Rectal smooth muscle tissue (tissue), 1 donor: ENCODE results near the gene RNF145.
A peak's percentile ranks its signal among the peaks of the same experiment; 100 is the strongest.

Source experiments
- H3K27ac ChIP-seq: one replicate; pipeline ENCODE4 v1.7.0; 2013; ENCODE audit warnings: low read depth, low read length, inconsistent platforms
- H3K27me3 ChIP-seq: one replicate; pipeline ENCODE4 v1.7.0; 2013; ENCODE audit warnings: low read length; ENCODE audit not compliant: control insufficient read depth, insufficient read depth
- H3K36me3 ChIP-seq: one replicate; pipeline ENCODE4 v1.7.0; 2013; ENCODE audit warnings: low read length; ENCODE audit not compliant: control insufficient read depth, insufficient read depth
- H3K4me1 ChIP-seq: one replicate; pipeline ENCODE4 v1.7.0; 2013; ENCODE audit warnings: low read length; ENCODE audit not compliant: control insufficient read depth, insufficient read depth
- H3K4me3 ChIP-seq: one replicate; pipeline ENCODE4 v1.7.0; 2013; ENCODE audit warnings: low read length
- H3K9ac ChIP-seq: one replicate; pipeline ENCODE4 v1.7.0; 2013; ENCODE audit warnings: low read length

The RNF145 gene, protein sequence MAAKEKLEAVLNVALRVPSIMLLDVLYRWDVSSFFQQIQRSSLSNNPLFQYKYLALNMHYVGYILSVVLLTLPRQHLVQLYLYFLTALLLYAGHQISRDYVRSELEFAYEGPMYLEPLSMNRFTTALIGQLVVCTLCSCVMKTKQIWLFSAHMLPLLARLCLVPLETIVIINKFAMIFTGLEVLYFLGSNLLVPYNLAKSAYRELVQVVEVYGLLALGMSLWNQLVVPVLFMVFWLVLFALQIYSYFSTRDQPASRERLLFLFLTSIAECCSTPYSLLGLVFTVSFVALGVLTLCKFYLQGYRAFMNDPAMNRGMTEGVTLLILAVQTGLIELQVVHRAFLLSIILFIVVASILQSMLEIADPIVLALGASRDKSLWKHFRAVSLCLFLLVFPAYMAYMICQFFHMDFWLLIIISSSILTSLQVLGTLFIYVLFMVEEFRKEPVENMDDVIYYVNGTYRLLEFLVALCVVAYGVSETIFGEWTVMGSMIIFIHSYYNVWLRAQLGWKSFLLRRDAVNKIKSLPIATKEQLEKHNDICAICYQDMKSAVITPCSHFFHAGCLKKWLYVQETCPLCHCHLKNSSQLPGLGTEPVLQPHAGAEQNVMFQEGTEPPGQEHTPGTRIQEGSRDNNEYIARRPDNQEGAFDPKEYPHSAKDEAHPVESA

DNA sequence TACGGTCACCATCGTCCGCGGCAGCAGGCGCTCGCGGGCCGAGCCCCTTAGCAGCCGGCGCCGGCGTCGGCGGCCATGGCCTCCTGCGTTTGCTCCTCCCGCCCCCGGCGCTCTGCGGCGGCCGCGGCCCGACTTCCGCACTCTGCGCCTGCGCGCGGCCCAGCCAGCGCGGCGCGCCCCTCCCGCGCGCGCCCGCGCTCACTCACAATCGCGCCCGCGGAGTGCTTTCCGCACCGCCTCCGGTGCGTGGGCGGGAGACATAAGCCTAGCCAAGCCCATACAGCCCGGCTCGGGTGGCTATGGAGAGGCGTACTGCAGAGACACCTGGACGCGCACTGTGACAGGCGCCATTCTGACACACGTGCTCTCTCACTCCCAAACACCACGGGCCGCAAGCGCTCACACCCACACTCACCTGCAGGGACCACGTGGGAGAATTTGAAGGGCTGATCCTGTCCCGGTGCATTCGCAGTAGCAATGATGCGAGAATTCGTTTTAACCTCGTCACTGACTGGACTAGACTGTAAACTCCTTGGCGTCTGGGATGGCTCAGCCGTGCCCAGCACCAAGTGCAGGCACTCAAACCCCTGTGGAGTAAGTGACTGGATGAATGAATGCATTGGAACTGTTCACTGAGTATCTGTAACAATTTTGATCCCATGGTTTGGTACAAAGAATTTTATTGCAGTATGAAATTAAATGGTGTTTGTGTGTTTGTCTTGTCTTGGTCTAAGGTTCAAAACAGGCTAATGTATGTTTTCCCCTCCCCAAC lies at the start of gene RNF145:
TSS of gene RNF145 (minus strand) at position 116 of the 772 bp plus-strand sequence. CDS start 5,936 bp downstream, outside the sequence.
- Histone ChIP-seq H3K9ac (peak within 1 kb of the TSS; percentile 77), H3K4me3 (peak within 1 kb of the TSS; percentile 91), H3K36me3 (no peaks in the 10 kb centered on the region), H3K27me3 (no peaks in the 10 kb centered on the region), H3K27ac (peak within 1 kb of the TSS; percentile 91), H3K4me1 (peaks cover 16% of the 10 kb centered on the region)

DNA sequence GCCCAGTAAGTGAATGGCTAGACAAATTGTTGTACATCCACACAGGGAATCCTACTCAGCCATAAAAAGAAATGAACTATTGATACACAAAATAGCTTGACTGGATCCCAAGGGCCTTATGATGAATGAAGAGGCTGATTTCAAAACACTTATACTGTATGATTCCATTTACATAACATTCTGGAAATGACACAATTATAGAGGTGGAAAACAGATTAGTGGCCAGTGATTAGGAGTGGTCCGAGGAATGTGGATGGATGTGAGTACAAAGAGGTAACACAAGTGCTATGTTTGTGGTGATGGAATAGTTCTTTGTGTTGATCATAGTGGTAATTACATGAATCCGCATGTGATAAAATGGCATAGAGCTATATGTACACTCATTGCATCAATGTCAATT lies 49.0 kb upstream of the RNF145 start:
- H3K4me3 ChIP-seq, result no peak overlapping the region
- H3K27me3 ChIP-seq, result peaks cover 4% of the 10 kb centered on the region
- no peak overlapping the region for H3K9ac ChIP-seq
- H3K36me3 ChIP-seq, result no peaks in the 10 kb centered on the region
- H3K4me1 ChIP-seq, result no peaks in the 10 kb centered on the region
- no peak overlapping the region for H3K27ac ChIP-seq

DNA sequence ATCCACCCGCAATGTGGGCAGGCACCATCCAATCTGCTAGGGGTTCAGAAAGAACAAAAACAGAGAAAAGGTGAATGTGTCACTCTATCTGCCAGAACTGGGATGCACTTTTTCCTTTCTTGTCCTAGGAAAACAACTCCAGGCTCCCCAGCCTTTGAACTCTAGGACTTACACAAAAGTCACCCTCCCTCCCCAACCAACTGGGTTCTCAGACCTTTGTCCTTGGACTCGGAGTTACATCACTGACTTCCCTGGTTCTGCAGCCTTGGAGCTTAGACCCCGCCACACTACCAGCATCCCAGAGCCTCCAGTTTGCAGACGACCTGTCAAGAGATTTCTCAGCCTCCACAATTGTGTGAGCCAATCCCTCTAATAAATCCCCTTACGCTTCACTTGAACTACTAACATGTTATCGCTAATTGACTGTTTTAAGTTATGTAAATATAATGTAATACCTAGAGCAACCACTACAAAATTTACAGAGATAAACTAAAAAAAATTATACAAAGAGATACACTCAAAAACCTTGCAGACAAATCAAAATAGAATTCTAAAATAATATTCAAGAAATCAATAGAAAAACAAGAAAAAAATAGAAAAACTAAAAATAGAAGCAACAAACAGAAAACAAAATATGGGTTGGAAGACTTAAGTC lies 48.4 kb upstream of the RNF145 start:
- no peaks in the 10 kb centered on the region for H3K4me1 ChIP-seq

DNA sequence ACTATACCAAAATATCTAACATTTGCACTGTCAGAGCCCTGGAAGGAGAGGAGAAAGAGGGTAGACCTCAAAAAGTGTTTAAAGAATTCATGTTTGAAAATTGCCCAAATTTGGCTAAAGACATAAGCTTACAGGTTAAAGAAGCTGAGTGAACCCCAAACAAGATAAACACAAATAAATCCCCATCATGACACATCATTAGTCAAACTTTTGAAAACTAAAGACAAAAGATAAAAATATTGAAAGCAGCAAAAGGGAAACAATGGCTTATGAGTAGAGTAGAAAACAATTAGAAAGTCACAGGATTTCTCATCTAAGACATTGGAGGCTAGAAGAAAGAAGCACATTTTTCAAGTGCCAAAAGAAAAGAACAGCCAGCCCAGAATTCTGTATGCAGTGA lies 47.7 kb upstream of the RNF145 start:
- H3K27me3 ChIP-seq, result peaks cover 4% of the 10 kb centered on the region
- no peaks in the 10 kb centered on the region for H3K36me3 ChIP-seq
- H3K9ac ChIP-seq, result no peak overlapping the region
- H3K4me1 ChIP-seq, result no peaks in the 10 kb centered on the region
- H3K4me3 ChIP-seq, result no peak overlapping the region
- H3K27ac ChIP-seq, result no peak overlapping the region

More for the DNA sequence above, 48.4 kb upstream of the RNF145 start:
- no peaks in the 10 kb centered on the region for H3K36me3 ChIP-seq
- H3K27me3 ChIP-seq, result peaks cover 4% of the 10 kb centered on the region
- no peak overlapping the region for H3K4me3 ChIP-seq
- H3K27ac ChIP-seq, result no peak overlapping the region
- H3K9ac ChIP-seq, result no peak overlapping the region

GRCh38 chr5:159252195-159252594 lies 42.8 kb upstream of the RNF145 start:
- H3K9ac ChIP-seq, result no peak overlapping the region
- no peak overlapping the region for H3K27ac ChIP-seq
- H3K4me3 ChIP-seq, result no peak overlapping the region
- peaks cover 4% of the 10 kb centered on the region for H3K27me3 ChIP-seq
- no peaks in the 10 kb centered on the region for H3K36me3 ChIP-seq
- H3K4me1 ChIP-seq, result no peaks in the 10 kb centered on the region

DNA sequence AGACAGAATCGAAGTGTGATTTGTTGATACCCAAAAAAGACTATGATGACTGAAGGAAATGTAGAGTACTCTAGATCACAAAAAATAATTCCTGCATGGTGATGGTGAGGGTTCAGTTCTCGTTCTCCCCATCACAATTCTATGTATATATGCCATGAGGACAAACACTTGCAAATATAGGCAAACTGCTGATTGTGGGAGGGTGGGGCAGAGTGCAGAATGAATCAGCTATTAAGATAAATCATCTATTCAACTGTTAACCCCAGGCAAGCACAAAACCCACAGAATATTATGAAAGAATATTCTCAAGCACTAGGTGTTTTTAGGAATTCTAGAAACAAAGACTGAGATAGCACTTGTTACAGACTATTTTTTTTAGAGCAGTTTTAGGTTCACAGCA lies 39.8 kb upstream of the RNF145 start:
- Histone ChIP-seq H3K9ac (no peak overlapping the region), H3K36me3 (no peaks in the 10 kb centered on the region), H3K4me3 (no peak overlapping the region), H3K27ac (no peak overlapping the region), H3K27me3 (no peaks in the 10 kb centered on the region), H3K4me1 (no peaks in the 10 kb centered on the region)

- Histone ChIP-seq H3K27ac (no peak overlapping the region), H3K27me3 (no peaks in the 10 kb centered on the region), H3K36me3 (no peaks in the 10 kb centered on the region), H3K4me3 (no peak overlapping the region), H3K4me1 (no peaks in the 10 kb centered on the region), H3K9ac (no peak overlapping the region)
Observed at GRCh38 chr5:159244890-159245289, 35.5 kb upstream of the RNF145 start.

- Histone ChIP-seq H3K4me1 (no peaks in the 10 kb centered on the region), H3K4me3 (no peak overlapping the region), H3K27me3 (no peaks in the 10 kb centered on the region), H3K27ac (no peak overlapping the region), H3K9ac (no peak overlapping the region), H3K36me3 (no peaks in the 10 kb centered on the region)
Observed at GRCh38 chr5:159244163-159244562, 34.8 kb upstream of the RNF145 start.

- H3K27ac ChIP-seq, result no peak overlapping the region
- no peak overlapping the region for H3K9ac ChIP-seq
- H3K27me3 ChIP-seq, result no peaks in the 10 kb centered on the region
- H3K4me3 ChIP-seq, result no peak overlapping the region
- H3K4me1 ChIP-seq, result no peaks in the 10 kb centered on the region
- H3K36me3 ChIP-seq, result no peaks in the 10 kb centered on the region
Observed at GRCh38 chr5:159243385-159243784, 34.0 kb upstream of the RNF145 start.

DNA sequence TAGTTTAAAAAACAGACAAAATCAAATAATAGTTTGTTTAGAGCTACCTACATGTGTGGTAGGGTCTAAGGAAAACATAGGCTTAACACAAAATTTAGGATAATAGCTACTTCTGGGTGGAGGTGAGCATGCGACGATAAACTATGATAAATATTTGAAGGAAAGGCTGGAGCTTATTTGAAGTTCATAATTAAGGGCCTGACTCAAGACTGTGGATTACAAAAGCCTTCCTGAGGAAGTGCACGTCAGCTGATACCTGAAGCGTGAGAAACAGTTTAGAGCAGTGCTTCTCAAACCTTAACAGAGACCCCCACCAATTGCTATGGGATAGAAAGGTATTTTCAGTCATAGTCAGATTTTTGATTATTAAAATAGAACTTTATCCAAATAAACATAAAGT lies 33.3 kb upstream of the RNF145 start:
- Histone ChIP-seq H3K4me1 (no peaks in the 10 kb centered on the region), H3K27me3 (no peaks in the 10 kb centered on the region), H3K4me3 (no peak overlapping the region), H3K36me3 (no peaks in the 10 kb centered on the region), H3K27ac (no peak overlapping the region), H3K9ac (no peak overlapping the region)

DNA sequence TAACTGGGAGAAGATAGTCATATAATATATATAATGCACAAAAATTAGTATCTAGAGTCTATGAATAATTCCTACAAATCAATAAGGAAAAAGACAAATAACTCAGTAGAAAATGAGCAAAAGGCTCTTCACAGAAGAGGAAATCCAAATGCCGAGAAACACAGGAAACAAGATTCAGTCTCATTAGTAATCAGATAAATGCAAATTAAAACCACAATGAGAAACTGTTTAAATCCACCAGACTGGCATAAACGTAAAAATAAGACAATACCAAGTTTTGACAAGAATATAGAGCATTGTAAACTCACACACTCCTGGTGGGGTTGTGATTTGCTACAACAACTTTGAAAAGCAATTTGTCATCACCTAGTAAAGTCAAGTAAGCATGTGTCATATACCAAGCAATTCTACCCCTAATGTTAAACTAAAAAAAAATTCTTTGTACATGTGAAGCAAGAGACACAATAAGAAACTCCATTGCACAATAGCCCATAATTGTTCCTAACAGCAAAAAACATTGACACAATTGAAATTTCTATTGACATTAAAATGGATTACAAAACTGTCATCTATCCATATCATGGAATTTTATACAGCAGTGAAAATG lies 32.7 kb upstream of the RNF145 start:
- no peak overlapping the region for H3K9ac ChIP-seq
- no peaks in the 10 kb centered on the region for H3K4me1 ChIP-seq
- no peaks in the 10 kb centered on the region for H3K27me3 ChIP-seq
- no peak overlapping the region for H3K27ac ChIP-seq
- no peaks in the 10 kb centered on the region for H3K36me3 ChIP-seq
- no peak overlapping the region for H3K4me3 ChIP-seq
